ENCODE results near the gene DNAJC18. TPM values are rescaled to one million over a fixed set of nuclear protein-coding genes. Genes with fewer than 3 reads are reported as not detected.

DNAJC18 gene
- total RNA-seq, 1 donor from 2014 or later: 1.6 TPM

GRCh38 chr5:139457653-139458306 is 18.5 kb upstream of the DNAJC18 start:
- TF ChIP-seq CTCF (IDR thresholded peaks at IDR 0.05; ENCODE audit: insufficient read depth, low read length, severe bottlenecking): no peak
- DNase-seq (ENCODE audit: low read depth): no peak
- no peak for FAIRE-seq
- Histone ChIP-seq H3K4me3 (ENCODE audit: low read depth, low read length) (no peak overlapping the region), H3K27me3 (ENCODE audit: control insufficient read depth, insufficient read depth, low read length) (no peaks in the 10 kb centered on the region), H3K36me3 (ENCODE audit: control insufficient read depth, insufficient read depth, low read length) (no peaks in the 10 kb centered on the region)

- Histone ChIP-seq H3K4me3 (ENCODE audit: low read depth, low read length) (no peak overlapping the region), H3K27me3 (ENCODE audit: control insufficient read depth, insufficient read depth, low read length) (no peaks in the 10 kb centered on the region), H3K36me3 (ENCODE audit: control insufficient read depth, insufficient read depth, low read length) (no peaks in the 10 kb centered on the region)
- DNase-seq (ENCODE audit: low read depth) (no peak), FAIRE-seq (no peak)
- TF ChIP-seq CTCF (IDR thresholded peaks at IDR 0.05; ENCODE audit: insufficient read depth, low read length, severe bottlenecking): no peak
Measured at GRCh38 chr5:139457241-139457640, 17.9 kb upstream of the DNAJC18 start.

- TF ChIP-seq CTCF (IDR thresholded peaks at IDR 0.05; ENCODE audit: insufficient read depth, low read length, severe bottlenecking): no peak
- no peak for FAIRE-seq
- no peak for DNase-seq (ENCODE audit: low read depth)
- no peaks in the 10 kb centered on the region for H3K27me3 ChIP-seq (ENCODE audit: control insufficient read depth, insufficient read depth, low read length)
- no peak overlapping the region for H3K4me3 ChIP-seq (ENCODE audit: low read depth, low read length)
- no peaks in the 10 kb centered on the region for H3K36me3 ChIP-seq (ENCODE audit: control insufficient read depth, insufficient read depth, low read length)
Measured at GRCh38 chr5:139456776-139457175, 17.5 kb upstream of the DNAJC18 start.

GRCh38 chr5:139454568-139455290 is 15.4 kb upstream of the DNAJC18 start:
- FAIRE-seq: no peak
- no peak overlapping the region for H3K4me3 ChIP-seq (ENCODE audit: low read depth, low read length)
- DNase-seq (ENCODE audit: low read depth): no peak
- no peak for TF ChIP-seq CTCF (IDR thresholded peaks at IDR 0.05; ENCODE audit: insufficient read depth, low read length, severe bottlenecking)
- H3K27me3 ChIP-seq (ENCODE audit: control insufficient read depth, insufficient read depth, low read length): no peaks in the 10 kb centered on the region
- H3K36me3 ChIP-seq (ENCODE audit: control insufficient read depth, insufficient read depth, low read length): no peaks in the 10 kb centered on the region

- Histone ChIP-seq H3K27me3 (ENCODE audit: control insufficient read depth, insufficient read depth, low read length) (no peaks in the 10 kb centered on the region), H3K36me3 (ENCODE audit: control insufficient read depth, insufficient read depth, low read length) (no peaks in the 10 kb centered on the region), H3K4me3 (ENCODE audit: low read depth, low read length) (no peak overlapping the region)
- no peak for DNase-seq (ENCODE audit: low read depth)
- no peak for FAIRE-seq
- no peak for TF ChIP-seq CTCF (IDR thresholded peaks at IDR 0.05; ENCODE audit: insufficient read depth, low read length, severe bottlenecking)
Measured at GRCh38 chr5:139453683-139454567, 14.6 kb upstream of the DNAJC18 start.

Data from bronchial epithelial cell (primary cell).